A673 (cell line): ENCODE measurements around the gene NAPA. TPM values are rescaled to one million over a fixed set of nuclear protein-coding genes. Genes with fewer than 3 reads are reported as not detected.

Experiments
- BruUV-seq: library from RNA; stranded (reverse); fragments of 400-500 nt; replicated peaks from 2 replicates; lab custom pipeline; 2021; lab: Mats Ljungman, UMichigan
- CTCF ChIA-PET: fragments of 300-600 bp; sonication (Branson Sonifier 250); formaldehyde crosslinking; loops from one replicate; lab custom pipeline; 2022; ENCODE audit warnings: antibody characterized with exemption; lab: Charles Lee
- POLR2A ChIA-PET: fragments of 300-600 bp; sonication (Branson Sonifier 250); formaldehyde crosslinking; loops from one replicate; lab custom pipeline; 2022; ENCODE audit warnings: antibody characterized with exemption; ENCODE audit not compliant: low non-redundant PET; lab: Charles Lee
- DNase-seq: peaks from one replicate; pipeline ENCODE4 v3.0.0-alpha.2; 2015; ENCODE audit warnings: low spot score
- H3K27ac ChIP-seq: fragments of 200-600 bp; sonication (generic); 2 replicates; pipeline ENCODE4 v1.5.1; 2016; ENCODE audit warnings: mixed run types, low read depth, mild to moderate bottlenecking, mixed read lengths, antibody characterized with exemption, low read length; ENCODE audit not compliant: poor library complexity, severe bottlenecking
- H3K27me3 ChIP-seq: fragments of 200-600 bp; sonication (generic); replicated peaks from 2 replicates; pipeline ENCODE4 v1.6.1; 2017; ENCODE audit warnings: mixed run types, low read depth, mild to moderate bottlenecking, mixed read lengths, antibody characterized with exemption, low read length; ENCODE audit not compliant: insufficient read depth, poor library complexity
- H3K36me3 ChIP-seq: fragments of 200-600 bp; sonication (generic); 2 replicates; pipeline ENCODE4 v1.6.1; 2016; ENCODE audit warnings: mixed run types, mild to moderate bottlenecking, mixed read lengths, antibody characterized with exemption, low read length; ENCODE audit not compliant: insufficient read depth, poor library complexity, severe bottlenecking
- H3K4me1 ChIP-seq: fragments of 200-600 bp; sonication (generic); 2 replicates; pipeline ENCODE4 v1.6.1; 2017; ENCODE audit warnings: mixed run types, mild to moderate bottlenecking, mixed read lengths, antibody characterized with exemption, low read length; ENCODE audit not compliant: insufficient read depth, poor library complexity, severe bottlenecking
- H3K4me3 ChIP-seq: fragments of 200-600 bp; sonication (generic); 2 replicates; pipeline ENCODE4 v1.5.1; 2016; ENCODE audit warnings: low read depth, mixed run types, mild to moderate bottlenecking, mixed read lengths, low read length; ENCODE audit not compliant: poor library complexity, severe bottlenecking
- H3K9me3 ChIP-seq: fragments of 200-600 bp; sonication (generic); 2 replicates; pipeline ENCODE4 v1.6.1; 2016; ENCODE audit warnings: mixed run types, low read depth, mild to moderate bottlenecking, mixed read lengths, antibody characterized with exemption, low read length; ENCODE audit not compliant: poor library complexity, severe bottlenecking
- EZH2 ChIP-seq: fragments of 200-600 bp; sonication (generic); IDR thresholded peaks from 2 replicates; pipeline ENCODE4 v1.6.1; 2017; ENCODE audit warnings: borderline replicate concordance, low read depth, mild to moderate bottlenecking, mixed read lengths, antibody characterized with exemption, low read length; ENCODE audit not compliant: poor library complexity, severe bottlenecking
- intact Hi-C: fragments of 100-400 bp; cut with micrococcal nuclease; formaldehyde crosslinking; loops from one replicate; pipeline ENCODE4 v1.10.0; 2022; ENCODE audit not compliant: unreplicated experiment
- total RNA-seq: library from RNA; stranded (reverse); gene quantifications from 2 replicates; pipeline ENCODE4 v1.2.3, GENCODE V29; 2021
- TF ChIP-seq, protein P1 (sequence below): fragments of 300-800, 200-600 bp; sonication (generic); conservative IDR thresholded peaks from 2 replicates; pipeline ENCODE4 v1.5.1; 2017; ENCODE audit warnings: low read depth, mild to moderate bottlenecking, antibody characterized with exemption, low read length, moderate library complexity, mixed read lengths

The NAPA gene
- total RNA-seq, 1 experiment from 2014 or later, result 90.9 TPM

DNA sequence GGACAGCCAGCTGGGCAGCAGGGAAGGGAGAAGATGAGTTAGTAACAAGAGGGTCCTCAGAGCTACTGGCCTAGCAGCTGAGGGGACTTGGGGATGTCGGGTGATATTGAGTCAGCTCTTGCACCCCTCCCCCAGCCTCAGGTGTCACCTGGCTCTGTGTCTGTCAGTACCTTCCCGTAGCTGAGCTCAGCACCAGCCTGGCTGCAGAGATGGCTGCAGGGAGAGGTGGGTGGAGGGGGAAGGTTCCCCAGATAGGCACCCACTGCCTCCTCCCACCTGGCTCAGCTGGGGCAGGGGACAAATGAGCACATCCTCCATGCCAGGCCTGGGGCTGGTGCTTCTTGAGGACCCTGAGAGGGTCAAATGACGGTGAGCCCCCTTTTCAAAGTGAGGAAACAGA, 24.0 kb downstream of the NAPA start:
- Histone ChIP-seq H3K27ac (no peak overlapping the region), H3K36me3 (no peaks in the 10 kb centered on the region), H3K9me3 (no peaks in the 10 kb centered on the region), H3K4me3 (no peak overlapping the region), H3K4me1 (no peaks in the 10 kb centered on the region), H3K27me3 (no peaks in the 10 kb centered on the region)
- no TSS peak for BruUV-seq
- POLR2A ChIA-PET, result no interaction called here
- TF ChIP-seq, protein P1, sequence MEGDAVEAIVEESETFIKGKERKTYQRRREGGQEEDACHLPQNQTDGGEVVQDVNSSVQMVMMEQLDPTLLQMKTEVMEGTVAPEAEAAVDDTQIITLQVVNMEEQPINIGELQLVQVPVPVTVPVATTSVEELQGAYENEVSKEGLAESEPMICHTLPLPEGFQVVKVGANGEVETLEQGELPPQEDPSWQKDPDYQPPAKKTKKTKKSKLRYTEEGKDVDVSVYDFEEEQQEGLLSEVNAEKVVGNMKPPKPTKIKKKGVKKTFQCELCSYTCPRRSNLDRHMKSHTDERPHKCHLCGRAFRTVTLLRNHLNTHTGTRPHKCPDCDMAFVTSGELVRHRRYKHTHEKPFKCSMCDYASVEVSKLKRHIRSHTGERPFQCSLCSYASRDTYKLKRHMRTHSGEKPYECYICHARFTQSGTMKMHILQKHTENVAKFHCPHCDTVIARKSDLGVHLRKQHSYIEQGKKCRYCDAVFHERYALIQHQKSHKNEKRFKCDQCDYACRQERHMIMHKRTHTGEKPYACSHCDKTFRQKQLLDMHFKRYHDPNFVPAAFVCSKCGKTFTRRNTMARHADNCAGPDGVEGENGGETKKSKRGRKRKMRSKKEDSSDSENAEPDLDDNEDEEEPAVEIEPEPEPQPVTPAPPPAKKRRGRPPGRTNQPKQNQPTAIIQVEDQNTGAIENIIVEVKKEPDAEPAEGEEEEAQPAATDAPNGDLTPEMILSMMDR, result no peak
- no peak for TF ChIP-seq EZH2
- no peak for DNase-seq
- CTCF ChIA-PET, result no interaction called here
- intact Hi-C loops, result no loop called here

DNA sequence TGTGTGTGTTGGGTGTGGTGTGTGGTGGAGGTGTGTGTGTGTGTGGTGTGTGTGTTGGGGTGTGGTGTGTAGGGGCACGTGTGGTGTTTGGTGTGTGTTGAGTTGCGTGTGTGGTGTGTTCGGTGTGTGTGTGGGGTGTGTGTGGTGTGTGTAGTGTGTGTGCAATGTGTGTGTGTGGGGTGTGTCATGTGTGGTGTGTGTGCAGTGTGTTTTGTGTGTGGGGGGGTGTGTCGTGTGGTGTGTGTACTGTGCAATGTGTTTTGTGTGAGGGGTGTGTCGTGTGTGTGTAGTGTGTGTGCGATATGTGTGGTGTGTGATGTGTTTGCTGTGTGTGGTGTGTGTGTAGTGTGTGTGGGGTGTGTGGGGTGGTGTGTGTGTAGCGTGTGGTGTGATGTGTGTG, 24.8 kb downstream of the NAPA start:
- intact Hi-C loops, result no loop called here
- BruUV-seq, result no TSS peak
- H3K9me3 ChIP-seq, result no peaks in the 10 kb centered on the region
- no peaks in the 10 kb centered on the region for H3K27me3 ChIP-seq
- no peak overlapping the region for H3K27ac ChIP-seq
- TF ChIP-seq, protein P1, result no peak
- TF ChIP-seq EZH2, result no peak
- H3K4me3 ChIP-seq, result no peak overlapping the region
- H3K4me1 ChIP-seq, result no peaks in the 10 kb centered on the region
- ChIA-PET POLR2A (no interaction called here), CTCF (no interaction called here)
- H3K36me3 ChIP-seq, result no peaks in the 10 kb centered on the region
- DNase-seq, result no peak

- CTCF ChIA-PET, result no interaction called here
Measured at GRCh38 chr19:47489072-47489914, 25.6 kb downstream of the NAPA start.

More at GRCh38 chr19:47489072-47489914, 25.6 kb downstream of the NAPA start:
- no peaks in the 10 kb centered on the region for H3K27me3 ChIP-seq
- DNase-seq, result no peak
- POLR2A ChIA-PET, result no interaction called here
- H3K4me3 ChIP-seq, result no peak overlapping the region
- no peaks in the 10 kb centered on the region for H3K9me3 ChIP-seq
- no TSS peak for BruUV-seq
- H3K27ac ChIP-seq, result no peak overlapping the region
- intact Hi-C loops, result no loop called here
- no peaks in the 10 kb centered on the region for H3K36me3 ChIP-seq
- no peak for TF ChIP-seq EZH2
- TF ChIP-seq, protein P1, result no peak
- H3K4me1 ChIP-seq, result no peaks in the 10 kb centered on the region
